Liver (tissue), 9 donors: ENCODE measurements around the gene HHIPL1. TPM values are rescaled to one million over a fixed set of nuclear protein-coding genes. Genes with fewer than 3 reads are reported as not detected.

Experiments used
- DNase-seq: peaks from one replicate; pipeline ENCODE4 v3.0.0-alpha.2; 2017; ENCODE audit warnings: low spot score
- H3K27ac ChIP-seq, 2 donors: one replicate each; pipeline ENCODE4 v1.7.0; 2013; ENCODE audit warnings: inconsistent platforms in 2 of 2, low read length in 2 of 2, control low read depth in 1 of 2, low read depth in 1 of 2, mild to moderate bottlenecking in 1 of 2
- H3K27me3 ChIP-seq, 4 donors: one replicate each; pipeline versions ENCODE4 v1.6.1 to v1.7.0; 2013; ENCODE audit warnings: low read length in 3 of 4, inconsistent platforms in 1 of 4, mild to moderate bottlenecking in 1 of 4, moderate library complexity in 1 of 4; ENCODE audit not compliant: control insufficient read depth in 4 of 4, insufficient read depth in 4 of 4
- H3K36me3 ChIP-seq, 4 donors: one replicate each; pipeline versions ENCODE4 v1.6.1 to v1.7.0; 2013; ENCODE audit warnings: low read length in 3 of 4, mild to moderate bottlenecking in 3 of 4, low read depth in 1 of 4, moderate library complexity in 1 of 4; ENCODE audit not compliant: control insufficient read depth in 4 of 4, insufficient read depth in 3 of 4
- H3K4me1 ChIP-seq, 4 donors: one replicate each; pipeline versions ENCODE4 v1.6.1 to v1.7.0; 2013; ENCODE audit warnings: low read length in 3 of 4, mild to moderate bottlenecking in 3 of 4, moderate library complexity in 1 of 4; ENCODE audit not compliant: control insufficient read depth in 4 of 4, insufficient read depth in 4 of 4
- H3K4me3 ChIP-seq, 3 donors: one replicate each; pipeline versions ENCODE4 v1.6.1 to v1.7.0; 2013; ENCODE audit warnings: low read length in 3 of 3, control low read depth in 1 of 3, low read depth in 1 of 3, mild to moderate bottlenecking in 1 of 3
- H3K9ac ChIP-seq, 2 donors: one replicate each; pipeline ENCODE4 v1.7.0; 2013; ENCODE audit warnings: low read length in 2 of 2, mild to moderate bottlenecking in 2 of 2, moderate library complexity in 2 of 2, control low read depth in 1 of 2, low read depth in 1 of 2
- H3K9me3 ChIP-seq, 4 donors: one replicate each; pipeline versions ENCODE4 v1.6.1 to v1.7.0; 2013; ENCODE audit warnings: low read length in 3 of 4; ENCODE audit not compliant: control insufficient read depth in 4 of 4
- FOXA1 ChIP-seq: IDR thresholded peaks from 2 replicates; pipeline ENCODE4 v1.6.1; 2016; ENCODE audit warnings: antibody characterized with exemption
- GABPA ChIP-seq, 2 donors: IDR thresholded peaks in 1 of 2; conservative IDR thresholded peaks in 1 of 2; 2 replicates each; pipeline ENCODE4 v1.6.1; 2016; ENCODE audit warnings: antibody characterized with exemption in 2 of 2, mild to moderate bottlenecking in 1 of 2, moderate library complexity in 1 of 2
- HNF4A ChIP-seq, 2 donors: conservative IDR thresholded peaks; 2 replicates each; pipeline ENCODE4 v1.6.1; 2016; ENCODE audit warnings: antibody characterized with exemption in 2 of 2, mild to moderate bottlenecking in 2 of 2
- HNF4G ChIP-seq: IDR thresholded peaks from 2 replicates; pipeline ENCODE4 v1.6.1; 2016; ENCODE audit warnings: antibody characterized with exemption
- JUND ChIP-seq, 2 donors: IDR thresholded peaks; 2 replicates each; pipeline ENCODE4 v1.6.1; 2016; ENCODE audit warnings: antibody characterized with exemption in 2 of 2
- RAD21 ChIP-seq, 2 donors: IDR thresholded peaks; 2 replicates each; pipeline ENCODE4 v1.6.1; 2016; ENCODE audit warnings: antibody characterized with exemption in 2 of 2, mild to moderate bottlenecking in 2 of 2
- RXRA ChIP-seq, 2 donors: IDR thresholded peaks; 2 replicates each; pipeline ENCODE4 v1.6.1; 2017 to 2018; ENCODE audit warnings: antibody characterized with exemption in 2 of 2, mild to moderate bottlenecking in 1 of 2
- TAF1 ChIP-seq: conservative IDR thresholded peaks from 2 replicates; pipeline ENCODE4 v1.6.1; 2016; ENCODE audit warnings: antibody characterized with exemption, mild to moderate bottlenecking
- WGBS: extraction: QIAGEN DNeasy Blood & Tissue Kit; methylation state at CpG from one replicate; pipeline ENCODE4 v1.1.7; 2013; 5-methylcytosine and 5-hydroxymethylcytosine counted together
- polyA plus RNA-seq, 2 donors: library from polyadenylated mRNA; stranded (reverse) in 1 of 2; unstranded in 1 of 2; fragments of 200-250 nt in 1 of 2; fragments of >200 nt in 1 of 2; fragmentation: Nextera tagmentation in 1 of 2; extraction: Ambion mirVana in 1 of 2; gene quantifications; one replicate each; pipeline versions ENCODE4 v1.2.1 to v1.2.3, GENCODE V29; 2013 to 2015
- total RNA-seq, 2 donors: library from RNA; depleted of rRNA; stranded (reverse); fragments of >200 nt; gene quantifications; one replicate each; pipeline ENCODE4 v1.2.3, GENCODE V29; 2014
- TF ChIP-seq, protein P1 (sequence below): IDR thresholded peaks from 2 replicates; pipeline ENCODE4 v1.6.1; 2016; ENCODE audit warnings: antibody characterized with exemption, mild to moderate bottlenecking
- TF ChIP-seq, protein P2 (sequence below): IDR thresholded peaks from 2 replicates; pipeline ENCODE4 v1.6.1; 2016; ENCODE audit warnings: antibody characterized with exemption
- TF ChIP-seq, protein P3 (sequence below): fragments of 150-350 bp; IDR thresholded peaks from 2 replicates; pipeline ENCODE4 v1.5.1; 2017; ENCODE audit warnings: improper control_type of control experiment, low read depth, low read length; ENCODE audit not compliant: missing input control
- donor health status: healthy.
- donor health status: healthy.
- donor health status: healthy.
- donor health status: healthy.
- donor health status: healthy.

The HHIPL1 gene
- total and polyA plus RNA-seq, 4 donors, result 0.96 to 1.7 (median 1.0) TPM

DNA sequence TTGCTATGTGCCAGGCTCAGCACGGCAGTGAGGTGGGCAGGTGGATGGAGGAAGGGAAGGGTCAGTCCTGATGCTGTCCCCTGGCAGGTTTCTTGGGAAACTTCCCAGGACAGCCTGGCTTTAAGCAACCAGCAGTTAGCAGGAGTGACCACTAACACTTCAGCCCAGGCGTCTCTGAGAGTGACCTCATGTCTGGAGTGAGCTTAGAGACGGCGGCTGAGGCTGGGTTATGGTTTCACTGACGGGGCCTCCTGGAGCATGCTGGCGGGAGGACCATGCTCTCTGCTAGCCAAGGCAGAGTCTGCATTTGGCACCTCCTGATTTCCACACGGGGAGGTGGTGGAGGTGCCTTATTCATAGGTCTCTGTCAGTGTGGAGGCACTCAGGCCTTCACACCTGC, 2.5 kb downstream of the HHIPL1 start:
- Histone ChIP-seq H3K27me3 (no peaks in the 10 kb centered on the region), H3K4me1 (peaks cover 2 to 12% (median 7%) of the 10 kb centered on the region in 4 donors), H3K27ac (no peak overlapping the region), H3K9ac (no peak overlapping the region), H3K4me3 (no peak overlapping the region), H3K9me3 (no peaks in the 10 kb centered on the region), H3K36me3 (no peaks in the 10 kb centered on the region)
- TF ChIP-seq, protein P1, sequence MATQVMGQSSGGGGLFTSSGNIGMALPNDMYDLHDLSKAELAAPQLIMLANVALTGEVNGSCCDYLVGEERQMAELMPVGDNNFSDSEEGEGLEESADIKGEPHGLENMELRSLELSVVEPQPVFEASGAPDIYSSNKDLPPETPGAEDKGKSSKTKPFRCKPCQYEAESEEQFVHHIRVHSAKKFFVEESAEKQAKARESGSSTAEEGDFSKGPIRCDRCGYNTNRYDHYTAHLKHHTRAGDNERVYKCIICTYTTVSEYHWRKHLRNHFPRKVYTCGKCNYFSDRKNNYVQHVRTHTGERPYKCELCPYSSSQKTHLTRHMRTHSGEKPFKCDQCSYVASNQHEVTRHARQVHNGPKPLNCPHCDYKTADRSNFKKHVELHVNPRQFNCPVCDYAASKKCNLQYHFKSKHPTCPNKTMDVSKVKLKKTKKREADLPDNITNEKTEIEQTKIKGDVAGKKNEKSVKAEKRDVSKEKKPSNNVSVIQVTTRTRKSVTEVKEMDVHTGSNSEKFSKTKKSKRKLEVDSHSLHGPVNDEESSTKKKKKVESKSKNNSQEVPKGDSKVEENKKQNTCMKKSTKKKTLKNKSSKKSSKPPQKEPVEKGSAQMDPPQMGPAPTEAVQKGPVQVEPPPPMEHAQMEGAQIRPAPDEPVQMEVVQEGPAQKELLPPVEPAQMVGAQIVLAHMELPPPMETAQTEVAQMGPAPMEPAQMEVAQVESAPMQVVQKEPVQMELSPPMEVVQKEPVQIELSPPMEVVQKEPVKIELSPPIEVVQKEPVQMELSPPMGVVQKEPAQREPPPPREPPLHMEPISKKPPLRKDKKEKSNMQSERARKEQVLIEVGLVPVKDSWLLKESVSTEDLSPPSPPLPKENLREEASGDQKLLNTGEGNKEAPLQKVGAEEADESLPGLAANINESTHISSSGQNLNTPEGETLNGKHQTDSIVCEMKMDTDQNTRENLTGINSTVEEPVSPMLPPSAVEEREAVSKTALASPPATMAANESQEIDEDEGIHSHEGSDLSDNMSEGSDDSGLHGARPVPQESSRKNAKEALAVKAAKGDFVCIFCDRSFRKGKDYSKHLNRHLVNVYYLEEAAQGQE, result no peak
- 76% methylated on average over 7 of the region's 7 CpGs for WGBS
- DNase-seq, result no peak

DNA sequence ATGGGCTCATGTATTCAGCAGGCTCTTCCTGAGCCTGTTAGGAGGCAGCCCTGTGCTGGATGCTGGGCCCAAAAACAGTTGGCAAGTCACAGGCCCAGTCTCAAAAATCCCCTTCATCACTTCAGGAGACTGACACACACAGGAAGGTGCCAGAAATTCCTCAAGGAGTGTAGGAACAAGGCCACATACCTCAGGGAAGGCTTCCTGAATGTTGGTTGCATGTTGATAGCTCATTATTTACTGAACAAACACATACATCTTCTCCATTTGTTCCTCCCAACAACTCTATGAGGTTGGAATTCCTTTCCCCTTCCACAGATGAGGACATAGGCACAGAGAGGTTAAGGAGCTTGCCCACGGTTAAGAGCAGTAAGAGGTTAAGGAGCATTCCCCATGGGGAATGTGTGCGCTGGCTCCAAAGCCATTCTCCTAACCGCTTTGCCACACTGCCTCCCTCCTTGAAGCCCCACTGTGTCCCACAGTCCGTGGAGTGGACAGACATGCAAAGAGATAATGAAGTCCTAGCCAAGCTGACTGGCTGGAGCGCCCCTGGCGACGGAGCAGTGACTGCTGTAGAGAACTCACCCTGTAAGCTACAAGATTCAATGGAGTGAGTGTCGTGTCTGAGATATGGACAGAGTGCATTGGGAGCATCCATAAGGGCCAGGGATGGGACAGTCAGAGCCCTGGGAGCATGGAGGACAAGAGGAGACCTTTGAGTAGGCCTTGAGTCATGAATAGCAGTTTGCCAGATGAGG, 3.3 kb downstream of the HHIPL1 start:
- TF ChIP-seq, protein P2, sequence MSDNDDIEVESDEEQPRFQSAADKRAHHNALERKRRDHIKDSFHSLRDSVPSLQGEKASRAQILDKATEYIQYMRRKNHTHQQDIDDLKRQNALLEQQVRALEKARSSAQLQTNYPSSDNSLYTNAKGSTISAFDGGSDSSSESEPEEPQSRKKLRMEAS, result no peak
- no peak for TF ChIP-seq HNF4G
- TF ChIP-seq RAD21 (IDR thresholded peaks at IDR 0.05), result no peak
- TF ChIP-seq TAF1, result no peak
- no peak for TF ChIP-seq FOXA1
- TF ChIP-seq, protein P1, result no peak
- Histone ChIP-seq H3K4me1 (peaks cover 2 to 12% (median 7%) of the 10 kb centered on the region in 4 donors), H3K9ac (no peak overlapping the region), H3K9me3 (no peaks in the 10 kb centered on the region), H3K4me3 (no peak overlapping the region), H3K27ac (no peak overlapping the region), H3K27me3 (no peaks in the 10 kb centered on the region), H3K36me3 (no peaks in the 10 kb centered on the region)
- WGBS, result 88% methylated on average over 8 of the region's 8 CpGs
- DNase-seq, result no peak

DNA sequence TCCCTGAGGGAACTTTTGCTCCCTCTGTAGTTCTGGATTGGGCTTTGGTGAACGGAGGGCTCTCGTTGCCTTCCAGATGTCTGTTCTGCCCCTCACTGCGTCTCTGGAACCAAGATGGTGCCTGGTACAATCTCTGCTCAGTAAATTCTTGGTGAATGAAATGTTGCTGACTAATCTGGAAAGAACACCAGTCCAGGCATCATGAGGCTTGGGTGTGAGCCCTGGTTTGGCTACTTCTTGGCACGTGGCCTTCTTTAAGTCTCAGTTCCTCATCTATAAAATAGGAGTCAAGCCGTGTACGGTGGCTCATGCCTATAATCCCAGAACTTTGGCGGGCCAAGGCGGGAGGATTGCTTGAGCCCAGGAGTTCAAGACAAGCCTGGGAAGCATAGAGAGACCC, 4.3 kb downstream of the HHIPL1 start:
- Histone ChIP-seq H3K36me3 (no peaks in the 10 kb centered on the region), H3K27me3 (no peaks in the 10 kb centered on the region), H3K4me1 (peaks cover 2 to 12% (median 7%) of the 10 kb centered on the region in 4 donors), H3K27ac (no peak overlapping the region), H3K9me3 (no peaks in the 10 kb centered on the region), H3K4me3 (no peak overlapping the region), H3K9ac (no peak overlapping the region)
- 84% methylated on average over 8 of the region's 8 CpGs for WGBS
- DNase-seq, result no peak
- TF ChIP-seq RXRA (IDR thresholded peaks at IDR 0.05), result no peak
- TF ChIP-seq RAD21 (IDR thresholded peaks at IDR 0.05), result no peak
- no peak for TF ChIP-seq GABPA (IDR thresholded peaks at IDR 0.05 in 1 of 2, conservative IDR thresholded peaks at IDR 0.05 in 1 of 2)
- TF ChIP-seq, protein P3, sequence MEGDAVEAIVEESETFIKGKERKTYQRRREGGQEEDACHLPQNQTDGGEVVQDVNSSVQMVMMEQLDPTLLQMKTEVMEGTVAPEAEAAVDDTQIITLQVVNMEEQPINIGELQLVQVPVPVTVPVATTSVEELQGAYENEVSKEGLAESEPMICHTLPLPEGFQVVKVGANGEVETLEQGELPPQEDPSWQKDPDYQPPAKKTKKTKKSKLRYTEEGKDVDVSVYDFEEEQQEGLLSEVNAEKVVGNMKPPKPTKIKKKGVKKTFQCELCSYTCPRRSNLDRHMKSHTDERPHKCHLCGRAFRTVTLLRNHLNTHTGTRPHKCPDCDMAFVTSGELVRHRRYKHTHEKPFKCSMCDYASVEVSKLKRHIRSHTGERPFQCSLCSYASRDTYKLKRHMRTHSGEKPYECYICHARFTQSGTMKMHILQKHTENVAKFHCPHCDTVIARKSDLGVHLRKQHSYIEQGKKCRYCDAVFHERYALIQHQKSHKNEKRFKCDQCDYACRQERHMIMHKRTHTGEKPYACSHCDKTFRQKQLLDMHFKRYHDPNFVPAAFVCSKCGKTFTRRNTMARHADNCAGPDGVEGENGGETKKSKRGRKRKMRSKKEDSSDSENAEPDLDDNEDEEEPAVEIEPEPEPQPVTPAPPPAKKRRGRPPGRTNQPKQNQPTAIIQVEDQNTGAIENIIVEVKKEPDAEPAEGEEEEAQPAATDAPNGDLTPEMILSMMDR, result no peak
- TF ChIP-seq HNF4A (conservative IDR thresholded peaks at IDR 0.05), result no peak
- TF ChIP-seq, protein P1, result no peak
- TF ChIP-seq JUND (IDR thresholded peaks at IDR 0.05), result no peak
